UCSD-AML1 (cell line): ENCODE data around the gene ABLIM3.
A peak's percentile ranks its signal among the peaks of the same experiment; 100 is the strongest.
"Not testable (repeated sequence)": the region's sequence is repeated elsewhere in the genome, so short reads cannot be mapped to it uniquely, and the experiment has no call there.

Experiments
- DNase-seq: peaks from one replicate; lab custom pipeline; 2025; ENCODE audit not compliant: unreplicated experiment; lab: John Stamatoyannopoulos, UW

ABLIM3 gene

DNA sequence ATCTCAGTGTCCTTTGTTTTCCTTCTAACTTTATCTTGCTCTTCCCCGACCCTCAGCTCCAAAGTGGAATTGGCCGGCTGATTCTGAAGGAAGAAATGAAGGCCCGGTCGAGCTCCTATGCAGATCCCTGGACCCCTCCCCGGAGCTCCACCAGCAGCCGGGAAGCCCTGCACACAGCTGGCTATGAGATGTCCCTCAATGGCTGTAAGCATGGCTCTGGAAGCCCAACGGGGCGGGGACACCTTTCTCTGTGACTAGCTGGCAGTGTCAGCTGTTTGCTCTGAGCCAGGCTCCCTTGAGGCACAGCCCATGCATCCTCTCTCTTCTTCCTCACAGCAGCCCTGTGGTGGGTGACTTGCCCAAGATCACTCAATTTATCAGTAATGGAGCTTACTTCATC, 106.4 kb downstream of the ABLIM3 start:
- DNase-seq, result no peak

GRCh38 chr5:149251546-149251945, 110.3 kb downstream of the ABLIM3 start:
- DNase-seq, result no peak

DNA sequence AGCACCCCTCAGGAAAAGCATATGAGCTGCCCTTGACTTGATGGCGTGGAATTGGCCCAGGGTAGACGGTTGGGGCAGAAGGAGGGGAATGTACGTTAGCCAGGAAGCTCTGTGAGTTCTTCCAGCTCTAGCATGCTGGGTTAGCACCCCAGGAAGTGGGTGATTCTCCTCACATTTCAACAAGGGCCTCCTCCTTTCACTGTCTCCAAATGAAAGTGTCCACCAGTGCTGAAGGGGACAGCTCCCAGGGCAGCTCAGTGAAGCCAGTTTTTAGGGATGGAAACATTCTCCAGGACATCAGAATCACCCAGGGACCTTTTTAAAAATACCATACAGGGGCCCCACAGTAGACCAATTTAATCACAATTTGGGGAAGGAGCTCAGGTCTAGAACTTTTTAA, 113.2 kb downstream of the ABLIM3 start:
- DNase-seq, result peak; percentile 31

DNA sequence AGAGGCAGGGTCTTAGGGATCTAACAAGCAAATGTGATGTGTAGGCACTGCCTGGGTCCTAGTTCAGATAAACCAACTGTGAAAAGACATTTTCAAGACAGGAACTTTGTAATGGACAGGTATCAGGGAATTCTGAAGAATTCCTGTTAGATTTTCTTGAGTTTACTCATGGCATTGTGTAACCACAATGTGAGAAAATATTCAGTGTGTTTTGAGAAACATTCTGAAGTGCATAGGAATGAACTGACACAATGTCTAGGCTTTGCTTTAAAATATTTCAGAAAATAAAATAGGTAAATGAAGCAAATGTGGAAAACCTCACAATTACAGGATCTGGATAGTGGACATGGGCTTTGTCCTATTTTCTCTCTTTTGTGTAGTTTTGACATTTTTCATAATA, 115.2 kb downstream of the ABLIM3 start:
- no peak for DNase-seq

DNA sequence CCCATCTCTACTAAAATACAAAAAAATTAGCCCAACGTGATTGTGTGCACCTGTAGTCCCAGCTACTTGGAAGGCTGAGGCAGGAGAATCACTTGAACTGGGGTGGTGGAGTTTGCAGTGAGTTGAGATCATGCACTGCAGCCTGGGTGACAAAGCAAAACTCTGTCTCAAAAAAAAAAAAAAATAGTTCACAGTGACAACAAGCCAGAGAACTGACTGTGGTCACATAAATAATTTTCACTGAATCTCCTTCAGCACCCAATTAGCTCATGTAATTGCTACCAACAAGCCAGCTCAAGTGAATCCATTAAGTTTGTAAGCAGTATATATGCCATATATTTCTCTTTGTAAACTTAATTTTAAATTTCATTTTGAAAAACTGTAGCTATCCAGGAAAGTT, 115.8 kb downstream of the ABLIM3 start:
- no peak for DNase-seq

DNA sequence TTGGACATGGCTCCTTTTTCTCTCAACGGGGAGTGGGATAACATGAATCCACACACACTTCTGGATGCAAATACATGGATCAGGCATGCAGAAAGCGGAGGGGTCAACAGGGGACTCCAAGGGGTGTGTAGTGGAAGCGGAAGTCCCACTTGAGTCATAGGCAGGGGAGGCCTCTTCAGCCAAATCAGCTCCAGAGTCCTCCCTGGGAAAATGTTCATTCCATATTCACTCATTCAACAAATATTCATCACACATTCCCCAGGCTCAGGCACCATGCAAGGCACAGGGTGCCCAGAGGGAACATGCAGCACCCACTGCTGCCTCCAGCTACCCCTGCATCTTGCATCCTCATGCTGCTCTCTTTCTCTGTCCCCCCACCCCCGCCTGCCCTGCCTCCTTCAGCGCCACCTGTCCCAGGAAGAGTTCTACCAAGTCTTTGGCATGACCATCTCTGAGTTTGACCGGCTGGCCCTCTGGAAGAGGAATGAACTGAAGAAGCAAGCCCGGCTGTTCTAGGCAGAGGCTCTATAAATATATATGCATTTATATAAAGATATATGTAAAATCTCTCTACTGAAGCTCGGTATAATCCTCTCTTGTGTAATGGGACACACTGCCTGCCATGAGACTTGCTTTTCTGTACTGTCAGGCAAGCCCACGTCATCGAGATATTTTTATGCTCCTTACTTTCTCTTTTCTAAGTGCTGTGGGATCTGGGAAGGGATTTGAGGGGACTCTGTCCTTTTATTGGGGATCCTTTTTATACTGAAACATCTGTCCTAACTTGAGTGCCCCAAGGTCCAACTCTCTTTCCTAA, 116.8 kb downstream of the ABLIM3 start:
- DNase-seq, result no peak

- no peak for DNase-seq
Measured at GRCh38 chr5:149260761-149261160, 119.5 kb downstream of the ABLIM3 start.

GRCh38 chr5:149261246-149261645, 120.0 kb downstream of the ABLIM3 start:
- DNase-seq, result no peak

DNA sequence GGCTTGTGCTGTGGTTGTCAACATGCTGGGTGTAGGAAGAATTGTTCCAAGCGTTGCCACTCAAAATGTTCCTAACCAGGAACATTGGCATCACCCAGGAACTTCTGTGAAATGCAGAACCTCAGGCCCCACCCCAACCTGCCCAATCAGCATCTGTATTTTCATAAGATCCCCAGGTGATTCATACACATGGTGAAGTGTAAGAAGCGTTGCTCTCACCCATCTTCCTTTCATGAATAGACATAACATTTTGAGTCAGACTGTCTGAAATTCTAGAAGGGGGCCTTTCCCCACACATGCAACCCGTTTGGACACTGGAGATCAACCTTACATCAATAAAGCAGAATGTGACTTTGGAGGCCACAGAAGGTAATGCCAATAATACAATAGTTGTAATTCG, 121.0 kb downstream of the ABLIM3 start:
- no peak for DNase-seq

DNA sequence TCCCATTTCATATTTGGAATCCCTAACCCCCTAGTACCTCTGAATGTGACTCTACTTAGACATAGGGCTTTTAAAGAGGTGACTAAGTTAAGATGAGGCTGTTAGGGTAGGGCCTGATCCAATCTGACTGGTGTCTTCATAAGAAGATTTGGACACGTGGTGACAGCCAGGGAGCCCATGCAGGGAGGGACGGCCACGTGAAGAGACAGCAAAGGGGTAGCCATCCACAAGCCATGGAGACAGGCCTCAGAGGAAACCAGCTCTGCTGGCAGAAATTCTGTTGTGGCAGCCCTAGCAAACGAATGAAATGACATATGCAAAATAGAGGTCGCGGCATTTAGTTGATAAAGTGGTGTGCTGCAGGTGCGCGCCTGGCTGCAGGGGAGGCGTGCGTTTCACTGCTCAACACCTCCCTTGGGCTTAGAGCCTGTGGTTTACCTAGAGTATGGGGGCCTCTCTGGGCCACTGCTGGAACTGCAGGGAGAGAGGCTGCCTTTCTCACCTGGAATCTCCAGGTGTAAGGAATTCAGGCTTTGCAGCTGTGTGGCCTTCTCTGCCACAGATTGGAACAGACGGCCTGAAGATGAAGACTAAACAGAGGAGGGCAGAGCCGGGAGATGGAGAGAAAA, 123.3 kb downstream of the ABLIM3 start:
- DNase-seq, result no peak

GRCh38 chr5:149265068-149265465, 123.8 kb downstream of the ABLIM3 start:
- no peak for DNase-seq

DNA sequence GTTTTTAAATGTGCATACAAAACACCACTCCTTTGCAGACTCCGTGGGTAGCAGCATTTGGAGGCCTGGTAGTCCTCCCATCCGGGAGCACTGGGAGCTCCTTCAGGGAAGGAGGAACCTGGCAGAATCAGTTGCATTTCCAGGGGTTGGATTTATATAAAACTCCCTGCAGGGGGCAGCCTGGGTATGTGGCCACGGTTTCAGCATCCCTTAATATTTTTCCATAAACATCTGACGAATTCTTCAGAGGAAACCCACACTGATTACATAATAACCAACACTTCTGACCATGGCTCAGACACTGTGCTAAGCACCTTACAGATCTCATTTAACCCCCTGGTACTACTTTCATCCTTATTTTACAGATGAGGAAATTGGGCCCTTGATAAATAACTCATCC, 124.3 kb downstream of the ABLIM3 start:
- DNase-seq, result peak; percentile 43

DNA sequence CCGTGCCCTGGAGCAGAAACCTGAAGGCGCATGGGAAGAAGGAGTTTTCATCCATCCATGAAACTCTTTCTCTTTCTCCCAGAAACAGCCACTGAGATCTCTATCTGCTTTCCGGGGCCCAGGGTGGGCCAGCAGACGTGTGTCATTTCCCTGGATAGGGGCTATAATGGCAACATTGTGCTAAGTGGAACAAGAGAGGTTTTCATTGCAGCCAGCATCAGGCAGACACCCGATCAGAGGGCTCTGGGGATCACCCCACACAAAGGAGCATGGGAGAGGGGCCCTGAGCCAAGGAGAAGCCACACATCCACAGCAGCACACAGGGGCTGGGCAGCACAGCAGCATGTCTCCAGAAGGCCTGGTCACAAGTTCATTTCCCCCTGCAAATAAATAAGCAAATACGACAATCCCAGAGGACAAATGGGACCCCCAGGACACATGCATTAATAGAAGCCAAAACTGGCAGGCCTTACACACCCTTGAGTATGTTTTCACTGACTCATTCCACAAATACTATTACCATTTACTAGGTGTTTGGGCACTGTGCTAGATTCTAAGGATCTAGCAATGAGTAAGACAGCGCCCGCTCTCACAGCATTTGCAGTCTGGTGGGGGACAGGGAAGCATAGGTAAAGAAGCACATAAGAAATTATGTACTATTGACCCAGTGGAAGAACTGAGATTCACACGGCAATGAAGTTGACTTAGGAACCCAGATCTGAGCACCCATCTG, 126.1 kb downstream of the ABLIM3 start:
- DNase-seq, result no peak

DNA sequence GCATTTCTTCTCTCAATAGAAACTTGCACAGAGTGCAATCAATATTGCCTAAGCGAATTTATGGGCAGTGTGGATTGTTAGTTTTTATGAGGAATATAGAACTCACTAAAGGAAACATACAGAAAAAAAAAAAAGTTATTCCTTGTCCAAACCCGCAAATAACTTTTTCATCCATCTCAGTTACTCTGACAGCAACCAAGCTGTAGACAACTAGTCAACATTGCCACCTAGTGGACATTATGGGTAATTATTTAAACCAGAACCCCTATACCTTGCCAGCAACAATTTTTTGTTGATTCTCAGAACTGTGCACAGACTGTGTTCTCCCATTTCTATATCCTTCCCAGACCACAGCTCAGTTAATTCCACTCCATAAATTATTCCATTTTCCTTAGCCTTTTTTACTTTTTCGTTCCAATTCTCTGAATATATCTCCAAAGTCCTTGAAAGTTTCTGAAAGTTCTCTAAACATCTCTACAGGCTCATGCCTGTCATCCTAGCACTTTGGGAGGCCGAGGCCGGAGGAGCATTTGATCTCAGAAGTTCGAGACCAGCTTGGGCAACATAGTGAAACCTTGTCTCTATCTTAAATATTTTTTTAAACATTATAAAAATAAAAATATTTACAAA, 127.8 kb downstream of the ABLIM3 start:
- no peak for DNase-seq

GRCh38 chr5:149271195-149271715, 130.0 kb downstream of the ABLIM3 start:
- no peak for DNase-seq

GRCh38 chr5:149271716-149272563, 130.6 kb downstream of the ABLIM3 start, which contains the start of gene AFAP1L1:
Gene AFAP1L1 (plus strand): TSS chr5:149271859. CDS start chr5:149271969, 110 bp downstream.
- DNase-seq, result peak; percentile 55

DNA sequence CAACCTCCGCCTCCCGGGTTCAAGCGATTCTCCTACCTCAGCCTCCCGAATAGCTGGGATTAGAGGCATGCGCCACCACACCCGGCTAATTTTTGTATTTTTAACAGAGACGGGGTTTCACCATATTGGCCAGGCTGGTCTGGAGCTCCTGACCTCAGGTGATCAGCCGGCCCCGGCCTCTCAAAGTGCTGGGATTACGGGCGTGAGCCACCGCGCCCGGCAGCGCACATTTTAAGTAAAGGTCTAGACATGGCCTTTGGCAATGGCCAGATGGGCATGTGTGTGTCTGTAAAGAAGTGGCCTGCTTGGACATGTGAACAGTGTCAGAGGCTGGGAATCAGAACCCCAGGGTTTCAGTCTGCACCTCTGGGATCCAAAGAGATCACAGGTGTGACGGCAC, 131.5 kb downstream of the ABLIM3 start:
- DNase-seq, result not testable (repeated sequence)

DNA sequence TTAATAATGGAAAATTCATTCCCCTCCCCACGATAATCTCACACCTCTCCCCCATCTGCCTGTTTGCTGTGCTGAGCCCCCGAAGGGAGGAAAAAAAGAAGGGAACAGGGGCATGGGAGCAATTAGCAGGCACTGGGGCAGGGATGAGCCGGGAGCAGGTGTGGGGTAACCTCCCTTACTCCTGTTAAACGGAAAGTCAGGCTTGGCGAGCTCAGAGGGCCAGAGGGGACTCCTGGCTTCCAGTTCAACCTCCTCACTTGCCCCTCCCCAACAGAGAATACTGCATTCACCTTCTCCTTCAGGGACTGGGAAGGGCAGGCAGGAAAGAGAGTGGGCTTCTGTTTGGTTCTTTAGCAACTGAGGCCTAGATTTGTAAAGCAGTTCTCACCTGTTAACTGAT, 131.9 kb downstream of the ABLIM3 start:
- DNase-seq, result no peak

DNA sequence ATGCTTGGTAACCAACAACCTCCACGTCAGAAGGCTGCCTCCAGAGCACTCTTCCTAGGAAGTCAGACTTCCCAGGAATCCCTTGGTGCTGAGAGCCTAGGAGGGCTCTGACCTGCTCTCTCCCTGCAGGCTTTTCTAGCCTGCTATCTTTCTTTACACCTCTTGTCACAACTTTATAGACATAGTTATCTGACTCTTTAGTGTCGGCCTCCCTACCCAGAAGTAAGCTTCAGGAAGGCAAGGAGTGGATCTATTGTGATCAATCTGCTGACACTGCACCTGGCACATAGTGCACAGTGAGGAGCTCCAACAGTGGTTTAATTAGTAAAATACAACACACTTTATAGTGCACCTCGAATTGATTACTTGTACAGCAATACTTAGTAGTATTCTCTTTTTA, 132.7 kb downstream of the ABLIM3 start:
- DNase-seq, result no peak

GRCh38 chr5:149274939-149275338, 133.6 kb downstream of the ABLIM3 start:
- no peak for DNase-seq
